Ammon's horn (tissue), 1 donor: ENCODE data around the gene NPR1.
"Not testable (repeated sequence)": the region's sequence is repeated elsewhere in the genome, so short reads cannot be mapped to it uniquely, and the experiment has no call there.

ENCODE experiments used
- DNase-seq: peaks from one replicate; pipeline ENCODE4 v3.0.0-alpha.2; 2016; ENCODE audit warnings: low spot score

Gene NPR1

GRCh38 chr1:153682730-153683129, 4.2 kb downstream of the NPR1 start:
- no peak for DNase-seq

- DNase-seq, result no peak
Observed at GRCh38 chr1:153683854-153684253, 5.4 kb downstream of the NPR1 start.

GRCh38 chr1:153684892-153685291, 6.4 kb downstream of the NPR1 start:
- DNase-seq, result no peak

GRCh38 chr1:153685544-153686340, 7.3 kb downstream of the NPR1 start:
- no peak for DNase-seq

- DNase-seq, result no peak
Observed at GRCh38 chr1:153687346-153688125, 9.0 kb downstream of the NPR1 start.

GRCh38 chr1:153688276-153688675, 9.8 kb downstream of the NPR1 start:
- no peak for DNase-seq

- DNase-seq, result no peak
Observed at GRCh38 chr1:153688736-153689328, 10.3 kb downstream of the NPR1 start.

- no peak for DNase-seq
Observed at GRCh38 chr1:153693466-153693865, 15.0 kb downstream of the NPR1 start.

GRCh38 chr1:153696741-153697140, 18.3 kb downstream of the NPR1 start:
- no peak for DNase-seq

GRCh38 chr1:153697191-153698019, 18.9 kb downstream of the NPR1 start:
- DNase-seq, result no peak

- peak; percentile 19 for DNase-seq
Observed at GRCh38 chr1:153698020-153698922, 19.8 kb downstream of the NPR1 start.

- no peak for DNase-seq
Observed at GRCh38 chr1:153698923-153699714, 20.6 kb downstream of the NPR1 start.

GRCh38 chr1:153699768-153700167, 21.3 kb downstream of the NPR1 start:
- no peak for DNase-seq

GRCh38 chr1:153705484-153705883, 27.0 kb downstream of the NPR1 start:
- DNase-seq, result no peak

- DNase-seq, result no peak
Observed at GRCh38 chr1:153711026-153711425, 32.5 kb downstream of the NPR1 start.

- not testable (repeated sequence) for DNase-seq
Observed at GRCh38 chr1:153716211-153716610, 37.7 kb downstream of the NPR1 start.

- DNase-seq, result no peak
Observed at GRCh38 chr1:153717330-153717729, 38.8 kb downstream of the NPR1 start.

- no peak for DNase-seq
Observed at GRCh38 chr1:153723687-153724086, 45.2 kb downstream of the NPR1 start.

- not testable (repeated sequence) for DNase-seq
Observed at GRCh38 chr1:153724634-153725033, 46.1 kb downstream of the NPR1 start.
